ENCODE results near the gene NWD2.
"Not testable (repeated sequence)": the region's sequence is repeated elsewhere in the genome, so short reads cannot be mapped to it uniquely, and the experiment has no call there.

NWD2 gene, protein sequence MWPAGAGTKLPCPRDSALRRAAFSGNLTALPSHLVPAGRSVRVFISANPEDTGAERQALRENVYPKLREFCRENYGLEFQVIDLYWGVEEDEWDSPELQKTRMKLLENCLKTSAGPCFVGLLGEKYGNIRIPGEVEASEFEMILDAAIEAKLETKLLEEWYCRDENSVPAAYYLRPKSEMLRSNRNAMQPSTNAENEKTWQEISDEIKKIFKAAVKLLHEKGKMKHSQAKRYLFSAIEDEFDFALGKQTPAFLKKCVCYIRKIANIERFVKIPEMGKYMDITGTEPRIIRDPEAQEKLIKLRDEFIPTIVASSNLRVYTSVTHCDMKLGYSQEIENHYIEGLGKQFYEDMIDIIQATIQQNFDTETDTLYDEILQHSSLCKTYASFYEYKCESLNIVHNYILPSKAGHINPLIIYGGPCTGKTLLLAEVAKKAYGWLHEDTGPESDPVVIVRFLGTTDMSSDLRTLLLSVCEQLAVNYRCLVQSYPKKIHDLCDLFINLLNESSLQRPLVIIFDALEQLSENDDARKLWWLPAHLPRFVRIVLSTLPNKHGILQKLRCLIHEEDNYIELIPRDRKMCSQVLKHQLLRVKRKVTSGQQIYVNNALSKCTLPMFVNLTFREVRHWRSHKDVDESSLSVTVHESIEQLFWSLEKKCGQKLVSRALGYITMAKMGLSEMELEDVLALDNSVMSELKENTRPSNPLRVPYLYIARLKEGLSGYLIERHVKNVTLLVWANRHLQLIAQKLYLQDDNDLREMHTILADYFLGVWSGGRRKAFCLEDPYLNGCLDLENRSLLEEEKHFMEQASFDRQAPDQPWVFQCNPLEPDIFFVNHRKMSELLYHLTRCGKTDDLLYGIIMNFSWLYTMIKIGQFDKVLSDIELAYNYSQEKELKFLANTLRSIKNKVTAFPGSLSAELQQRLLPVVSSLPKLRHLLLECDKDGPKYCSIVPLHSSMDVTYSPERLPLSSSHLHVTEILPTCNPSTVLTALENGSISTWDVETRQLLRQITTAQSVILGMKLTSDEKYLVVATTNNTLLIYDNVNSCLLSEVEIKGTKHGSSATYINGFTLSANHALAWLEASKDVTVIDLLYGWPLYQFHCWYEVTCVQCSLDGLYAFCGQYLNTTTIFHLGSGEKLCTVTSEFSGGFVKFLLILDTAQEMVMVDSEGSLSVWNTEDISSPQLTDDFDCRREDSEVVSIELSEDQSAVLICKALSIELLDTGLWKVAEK (N-terminal part only)

DNA sequence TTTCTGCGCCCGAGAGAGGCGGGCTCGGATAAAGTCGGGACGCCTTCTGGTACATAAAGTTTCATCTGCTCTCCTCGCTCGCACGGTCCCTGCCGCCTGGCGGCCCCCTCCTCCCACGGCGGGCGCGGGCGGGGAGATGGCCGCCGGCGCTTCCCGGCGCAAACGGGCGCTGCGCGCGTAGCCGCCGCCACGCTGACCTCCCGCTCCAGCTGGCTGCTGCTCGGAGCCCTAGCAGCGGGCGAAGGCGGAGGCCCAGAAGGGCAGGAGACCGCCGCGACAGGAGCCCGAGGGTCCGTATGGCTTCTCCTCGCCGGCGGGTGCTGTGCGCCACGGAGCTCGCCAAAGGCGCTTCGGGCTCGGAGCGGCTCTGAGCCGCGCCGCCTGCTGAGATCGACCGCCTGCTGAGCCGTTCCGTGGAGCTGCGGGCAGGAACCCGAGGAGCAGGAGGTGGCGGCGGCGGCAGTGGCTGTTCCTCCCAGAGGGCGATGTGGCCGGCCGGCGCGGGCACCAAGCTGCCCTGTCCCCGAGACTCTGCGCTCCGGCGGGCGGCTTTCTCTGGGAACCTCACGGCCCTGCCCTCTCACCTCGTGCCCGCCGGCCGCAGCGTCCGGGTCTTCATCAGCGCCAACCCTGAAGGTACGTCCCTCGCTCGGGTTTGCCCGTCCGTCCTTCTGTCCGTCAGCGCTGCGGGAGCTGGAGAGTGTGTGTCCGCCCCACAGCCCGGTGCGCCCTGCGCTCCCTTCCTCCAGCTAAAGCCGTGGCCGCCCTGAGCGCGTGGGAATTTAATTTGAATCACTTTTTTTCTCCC, at the start of gene NWD2:
Gene NWD2, plus strand, starts transcription at position 161 of the 808 bp plus-strand sequence. Its CDS starts 325 bp downstream, at position 486.
- in situ Hi-C loops (cut with HindIII; ENCODE audit: low pct_ligation_motif_present, low pct_unique_long_range_greater_than_20kb, low sequenced_read_pairs), result no loop called here
- no peak for DNase-seq

DNA sequence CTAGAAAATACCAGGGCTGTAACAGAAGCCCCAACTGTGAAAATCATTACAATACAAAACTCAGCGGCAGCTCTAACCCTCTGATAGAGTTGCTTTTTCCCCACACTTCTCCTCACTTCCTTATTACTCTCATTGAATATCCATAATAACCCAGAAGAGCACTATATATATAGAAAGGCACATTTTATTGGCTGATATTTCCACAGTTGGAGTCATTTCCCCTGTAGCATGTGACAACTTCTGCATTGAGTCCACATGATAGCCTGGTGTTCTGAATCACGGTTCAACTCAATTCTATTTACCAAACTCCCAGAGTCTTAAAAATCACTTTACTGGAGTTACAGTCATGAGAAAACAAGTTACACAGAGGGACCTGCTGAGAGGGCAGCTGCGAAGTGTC, 46.6 kb upstream of the NWD2 start:
- in situ Hi-C loops (cut with HindIII; ENCODE audit: low pct_ligation_motif_present, low pct_unique_long_range_greater_than_20kb, low sequenced_read_pairs), result no loop called here
- no peak for DNase-seq

DNA sequence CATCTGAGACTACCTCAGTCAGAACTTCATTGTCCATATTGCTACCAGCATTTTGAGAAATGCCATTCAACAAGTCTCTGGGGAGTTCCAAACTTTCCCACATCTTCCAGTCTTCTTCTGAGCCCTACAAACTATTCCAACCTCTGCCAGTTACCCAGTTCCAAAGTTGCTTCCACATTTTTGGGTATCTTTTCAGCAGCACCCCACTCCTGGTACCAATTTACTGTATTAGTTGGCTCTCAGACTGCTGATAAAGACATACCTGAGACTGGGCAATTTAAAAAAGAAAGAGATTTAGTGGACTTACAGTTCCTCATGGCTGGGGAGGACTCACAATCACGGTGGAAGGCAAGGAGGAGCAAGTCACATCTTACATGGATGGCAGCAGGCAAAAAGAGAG, 39.8 kb upstream of the NWD2 start:
- DNase-seq; in situ Hi-C loops (cut with HindIII; ENCODE audit: low pct_ligation_motif_present, low pct_unique_long_range_greater_than_20kb, low sequenced_read_pairs): not testable (repeated sequence)

DNA sequence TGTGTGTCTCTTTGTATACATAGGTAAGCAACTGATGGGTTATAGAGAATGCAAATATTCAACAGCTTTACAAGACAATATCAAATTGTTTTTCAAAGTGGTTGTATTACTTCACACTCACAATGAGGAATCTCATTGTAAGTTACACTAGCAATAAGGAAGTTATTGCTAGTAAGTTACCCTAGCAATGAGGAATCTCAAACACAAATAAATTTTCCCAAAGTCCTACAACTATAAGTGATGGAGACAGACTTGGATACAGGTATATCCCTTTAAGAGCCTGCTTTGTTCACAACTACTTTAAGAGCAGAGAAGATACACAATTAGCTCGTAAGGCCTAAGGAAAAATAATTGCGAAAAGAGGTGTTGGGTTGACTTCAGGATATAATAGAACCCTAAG, 28.3 kb upstream of the NWD2 start:
- no peak for DNase-seq
- in situ Hi-C loops (cut with HindIII; ENCODE audit: low pct_ligation_motif_present, low pct_unique_long_range_greater_than_20kb, low sequenced_read_pairs), result no loop called here

DNA sequence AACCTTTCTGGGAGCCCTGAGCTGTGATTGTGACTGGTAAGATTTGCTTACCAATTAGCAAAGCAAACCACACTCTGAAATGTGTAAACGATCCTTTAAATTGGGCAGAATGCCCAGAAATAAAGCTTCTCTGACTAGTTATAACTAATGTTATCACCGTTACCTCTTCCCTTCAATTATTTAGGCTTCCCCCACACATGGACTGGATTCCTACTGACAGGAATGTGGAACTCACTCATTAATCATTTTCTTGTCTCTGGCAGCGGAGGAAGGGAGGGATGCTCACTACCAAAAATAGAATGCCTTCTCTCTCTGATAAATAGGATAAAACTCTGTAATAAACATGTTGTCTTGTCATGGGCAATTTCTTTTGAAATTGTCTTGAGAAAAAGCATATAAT, 25.3 kb upstream of the NWD2 start:
- DNase-seq, result no peak
- in situ Hi-C loops (cut with HindIII; ENCODE audit: low pct_ligation_motif_present, low pct_unique_long_range_greater_than_20kb, low sequenced_read_pairs), result no loop called here

DNA sequence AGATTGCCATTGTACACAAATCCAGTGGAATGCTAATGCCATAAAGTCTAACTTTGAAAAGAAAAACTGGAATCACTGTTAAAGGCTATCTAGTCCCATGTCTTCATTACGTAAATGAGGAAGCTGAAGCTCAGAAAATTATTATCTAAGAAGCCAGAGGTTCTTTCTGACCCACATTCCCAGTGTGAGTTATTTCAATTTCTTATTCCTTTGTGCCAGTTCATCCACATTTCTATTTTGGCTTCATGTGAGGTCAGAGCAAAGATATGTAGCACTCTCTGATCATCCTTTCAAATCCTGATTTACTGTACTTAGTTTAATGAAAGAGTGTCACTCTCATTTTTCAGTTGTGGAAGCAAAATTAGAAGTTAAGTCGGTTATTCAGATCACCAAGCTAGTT, 24.6 kb upstream of the NWD2 start:
- in situ Hi-C loops (cut with HindIII; ENCODE audit: low pct_ligation_motif_present, low pct_unique_long_range_greater_than_20kb, low sequenced_read_pairs), result no loop called here
- DNase-seq, result no peak

DNA sequence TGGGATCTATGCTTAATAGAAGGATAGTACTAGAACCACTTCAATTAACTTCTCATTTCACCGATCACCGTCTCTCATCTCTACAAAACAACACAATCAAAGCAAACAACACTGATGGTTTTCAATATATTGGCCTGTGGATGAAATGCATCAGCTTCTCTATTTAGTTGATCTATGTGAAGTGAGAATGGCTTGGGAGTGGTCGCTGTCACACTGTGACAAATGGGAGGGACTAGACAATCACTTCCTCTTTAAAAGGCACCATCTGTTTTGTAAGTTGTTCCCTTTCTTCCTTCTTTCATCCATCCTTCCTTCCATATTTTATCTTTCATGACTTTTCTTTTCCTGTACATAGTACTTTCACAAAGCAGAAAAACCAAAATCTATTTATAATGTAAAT, 23.9 kb upstream of the NWD2 start:
- no peak for DNase-seq
- in situ Hi-C loops (cut with HindIII; ENCODE audit: low pct_ligation_motif_present, low pct_unique_long_range_greater_than_20kb, low sequenced_read_pairs), result no loop called here

DNA sequence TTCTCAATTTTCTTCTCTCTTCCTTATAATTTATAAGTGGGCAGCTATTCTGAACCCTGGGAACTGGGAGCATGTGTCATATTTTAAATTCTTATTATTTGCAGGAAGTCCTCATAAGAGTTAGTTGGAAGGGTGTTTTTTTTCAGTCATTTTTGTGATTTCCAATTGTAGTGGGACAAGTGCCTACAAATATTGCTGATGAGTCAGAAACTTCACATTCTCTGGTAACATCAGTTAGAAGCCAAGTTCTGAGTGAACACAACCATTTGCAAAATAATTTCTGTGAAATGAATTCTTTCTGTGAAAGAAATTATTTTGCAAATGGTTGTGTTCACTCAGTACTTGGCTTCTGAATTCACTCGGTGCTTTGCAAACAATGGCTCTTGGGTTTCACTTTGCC, 20.8 kb upstream of the NWD2 start:
- in situ Hi-C loops (cut with HindIII; ENCODE audit: low pct_ligation_motif_present, low pct_unique_long_range_greater_than_20kb, low sequenced_read_pairs), result no loop called here
- DNase-seq, result no peak

DNA sequence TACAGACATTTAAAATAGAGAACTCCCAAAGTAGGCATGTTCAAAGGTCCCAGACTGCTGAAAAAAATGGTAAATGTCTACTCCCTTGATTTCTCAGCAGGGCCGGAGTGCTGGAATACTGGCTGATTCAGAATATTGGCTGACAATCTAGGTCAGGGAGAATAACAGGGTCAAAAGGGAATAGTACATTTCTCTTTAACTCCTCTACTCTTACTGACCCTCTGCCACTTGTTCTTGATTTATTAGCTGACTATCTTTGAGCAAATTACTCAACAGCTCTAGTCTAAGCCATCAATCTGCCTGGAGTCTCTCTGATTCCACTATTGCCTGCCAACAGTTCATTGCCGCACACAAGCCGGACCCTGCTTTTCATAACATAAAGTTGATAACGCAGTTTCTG, 19.7 kb upstream of the NWD2 start:
- no peak for DNase-seq
- in situ Hi-C loops (cut with HindIII; ENCODE audit: low pct_ligation_motif_present, low pct_unique_long_range_greater_than_20kb, low sequenced_read_pairs), result no loop called here

DNA sequence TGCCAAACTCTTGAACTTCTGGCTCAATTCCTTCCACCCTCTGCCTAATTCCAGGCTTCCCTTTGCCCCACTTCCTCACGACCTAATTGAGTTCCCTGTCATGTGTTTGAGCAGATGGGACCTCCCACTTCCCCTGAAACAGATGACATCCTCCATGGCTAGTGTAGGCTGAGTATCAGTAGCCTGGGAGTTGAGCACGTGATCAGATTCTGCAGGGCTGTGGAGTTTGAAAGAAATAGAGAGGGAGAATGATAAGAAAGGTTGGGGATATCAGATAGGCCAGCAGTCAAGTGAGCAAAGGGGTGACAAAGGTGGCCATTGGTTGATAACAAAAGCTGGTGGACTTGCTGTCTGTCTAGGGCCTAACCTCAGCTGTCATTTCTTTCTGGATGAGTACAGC, 18.8 kb upstream of the NWD2 start:
- DNase-seq, result no peak
- in situ Hi-C loops (cut with HindIII; ENCODE audit: low pct_ligation_motif_present, low pct_unique_long_range_greater_than_20kb, low sequenced_read_pairs), result no loop called here

DNA sequence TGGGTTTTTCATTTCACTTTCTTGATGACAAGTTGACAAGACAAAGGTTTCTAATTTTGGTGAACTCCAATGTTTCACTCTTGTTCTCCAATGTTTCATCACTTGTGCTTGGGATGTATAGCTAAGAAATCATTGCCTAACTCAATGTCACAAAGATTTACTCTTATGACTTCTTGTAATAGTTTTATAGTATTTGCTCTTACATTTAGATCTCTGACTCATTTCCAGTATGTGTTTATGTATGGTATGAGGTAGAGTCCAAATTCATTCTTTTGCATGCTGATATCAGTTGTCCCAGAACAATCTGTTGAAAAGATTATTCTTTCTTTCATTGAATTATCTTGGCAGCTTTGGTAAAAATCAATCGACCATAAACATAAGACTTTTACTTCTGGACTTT, 12.2 kb upstream of the NWD2 start:
- in situ Hi-C loops (cut with HindIII; ENCODE audit: low pct_ligation_motif_present, low pct_unique_long_range_greater_than_20kb, low sequenced_read_pairs), result no loop called here
- no peak for DNase-seq

DNA sequence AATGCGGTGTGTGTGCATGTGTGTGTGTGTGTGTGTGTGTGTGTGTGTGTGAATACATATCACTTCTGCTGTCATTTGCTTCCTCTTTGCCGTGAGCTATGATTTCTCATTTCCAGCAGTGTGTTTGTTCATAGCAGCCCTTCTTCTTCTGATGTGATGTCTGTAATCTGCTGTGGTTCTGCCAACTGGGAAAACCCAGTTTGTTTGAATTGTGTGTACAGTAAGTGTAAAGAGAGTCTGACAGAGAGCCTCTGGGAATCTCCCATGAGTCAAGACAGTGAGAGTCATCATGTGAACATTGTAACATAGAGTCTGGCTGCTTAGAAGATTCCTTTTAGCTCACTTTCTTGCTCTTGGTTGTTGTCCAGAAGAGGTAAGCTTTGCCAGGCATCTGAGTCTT, 8.4 kb upstream of the NWD2 start:
- DNase-seq, result no peak
- in situ Hi-C loops (cut with HindIII; ENCODE audit: low pct_ligation_motif_present, low pct_unique_long_range_greater_than_20kb, low sequenced_read_pairs), result no loop called here

DNA sequence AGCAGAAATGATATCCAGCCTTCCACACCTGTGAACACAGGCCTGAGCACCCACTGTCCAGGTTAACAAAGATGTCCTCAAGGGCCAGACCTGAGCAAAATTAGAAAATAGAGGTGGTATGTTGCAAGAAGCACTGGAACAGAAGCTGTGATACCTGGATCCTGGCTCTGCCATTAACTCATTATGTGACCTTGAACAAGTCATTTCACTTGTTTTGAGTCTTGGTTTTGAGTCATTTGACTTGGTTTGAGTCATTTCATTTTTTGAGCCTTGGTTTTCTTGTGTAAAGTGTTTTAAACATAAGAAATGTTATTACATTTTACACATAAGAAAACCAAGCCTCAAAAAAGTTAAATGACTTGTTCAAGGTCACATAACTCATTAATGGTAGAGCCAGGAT, 2.9 kb upstream of the NWD2 start:
- no peak for DNase-seq
- in situ Hi-C loops (cut with HindIII; ENCODE audit: low pct_ligation_motif_present, low pct_unique_long_range_greater_than_20kb, low sequenced_read_pairs), result no loop called here

DNA sequence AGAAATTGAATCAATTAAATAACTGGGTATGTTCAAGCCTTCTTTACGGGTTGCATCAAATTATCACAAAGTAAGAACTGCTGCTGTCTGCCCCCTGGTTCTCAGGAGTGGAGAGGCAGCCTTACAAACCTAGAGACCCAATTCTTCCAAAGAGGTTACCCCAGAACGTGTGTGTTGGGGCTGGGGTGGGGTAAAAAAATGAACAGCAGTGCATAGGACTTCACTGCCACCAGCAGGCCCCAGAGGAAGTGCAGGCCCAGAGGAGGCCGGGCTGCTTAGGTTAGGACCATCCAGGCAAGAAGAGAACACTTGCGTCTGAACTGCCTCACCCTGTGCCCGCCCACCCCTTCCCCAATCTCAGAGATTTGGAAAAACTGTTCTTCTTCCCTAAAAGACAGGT, 1.5 kb upstream of the NWD2 start:
- in situ Hi-C loops (cut with HindIII; ENCODE audit: low pct_ligation_motif_present, low pct_unique_long_range_greater_than_20kb, low sequenced_read_pairs), result no loop called here
- no peak for DNase-seq

DNA sequence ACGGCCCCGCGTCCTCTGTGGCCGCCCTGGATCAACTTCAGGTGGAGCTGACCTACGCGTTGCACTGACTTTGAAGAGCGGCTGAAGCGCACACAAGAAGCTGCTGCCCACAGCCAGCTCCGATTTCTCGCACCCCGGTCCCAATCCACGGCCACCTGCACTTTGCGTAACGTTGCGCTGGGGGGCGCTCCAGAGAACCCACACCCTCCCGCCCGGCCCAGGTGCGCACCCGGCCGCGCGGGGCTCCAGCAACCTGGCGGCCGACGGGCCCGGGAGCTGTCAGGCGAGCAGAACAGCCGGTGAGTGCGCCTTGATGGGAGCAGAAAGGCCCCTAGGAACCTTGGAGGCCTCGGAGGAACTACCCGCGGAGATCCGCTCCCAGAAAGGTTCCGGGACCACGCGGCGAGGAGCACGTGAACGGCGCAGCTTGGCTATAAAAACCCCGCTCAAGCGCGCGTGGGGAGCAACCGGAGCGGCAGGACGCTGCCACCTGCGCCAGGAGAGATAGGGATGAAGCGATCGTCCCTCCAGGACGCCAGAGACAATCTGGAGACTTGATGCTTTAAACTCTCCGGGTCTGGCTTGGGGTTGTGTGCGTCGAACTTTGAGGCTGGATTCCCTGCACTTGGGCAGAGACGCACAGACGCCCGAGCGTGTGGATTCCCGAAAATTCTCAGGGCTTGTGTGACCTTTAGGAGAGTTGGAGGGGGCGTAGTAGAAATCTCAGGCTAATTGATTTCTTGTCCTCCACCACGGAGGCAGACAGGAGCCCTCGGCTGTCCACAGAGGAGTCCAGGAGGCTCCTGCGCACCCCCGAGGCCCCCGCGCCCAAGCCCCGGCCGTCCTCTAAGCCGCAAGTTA, 591 bp upstream of the NWD2 start:
- DNase-seq, result no peak
- in situ Hi-C loops (cut with HindIII; ENCODE audit: low pct_ligation_motif_present, low pct_unique_long_range_greater_than_20kb, low sequenced_read_pairs), result no loop called here

DNA sequence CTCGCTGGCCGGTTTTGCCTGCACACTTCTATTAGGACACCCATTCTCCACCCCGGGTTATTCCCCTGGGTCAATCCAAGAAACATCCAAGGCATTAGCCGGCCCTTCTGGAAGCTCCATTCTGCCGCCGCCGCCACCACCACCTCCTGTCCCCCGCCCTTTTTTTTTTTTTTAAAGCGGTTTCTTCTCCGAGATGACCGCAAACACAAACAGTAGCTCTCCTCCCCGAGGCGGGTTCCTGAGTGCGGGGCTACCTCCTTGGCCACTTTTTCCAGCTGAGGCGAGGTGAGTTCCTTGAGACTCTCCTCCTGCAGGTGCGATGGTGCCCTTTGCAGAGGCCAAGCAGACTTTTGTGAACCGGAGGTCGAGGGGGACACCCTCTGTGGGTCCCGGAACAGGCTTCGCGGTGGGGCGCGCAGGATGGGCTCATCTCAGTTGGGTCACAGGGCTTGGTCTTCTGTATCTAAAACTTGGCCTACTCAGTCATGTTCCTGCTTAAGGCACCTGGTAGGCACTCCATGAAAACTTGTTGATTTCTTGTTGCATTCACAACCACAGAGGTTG, 930 bp downstream of the NWD2 start:
- no peak for DNase-seq
- in situ Hi-C loops (cut with HindIII; ENCODE audit: low pct_ligation_motif_present, low pct_unique_long_range_greater_than_20kb, low sequenced_read_pairs), result no loop called here

DNA sequence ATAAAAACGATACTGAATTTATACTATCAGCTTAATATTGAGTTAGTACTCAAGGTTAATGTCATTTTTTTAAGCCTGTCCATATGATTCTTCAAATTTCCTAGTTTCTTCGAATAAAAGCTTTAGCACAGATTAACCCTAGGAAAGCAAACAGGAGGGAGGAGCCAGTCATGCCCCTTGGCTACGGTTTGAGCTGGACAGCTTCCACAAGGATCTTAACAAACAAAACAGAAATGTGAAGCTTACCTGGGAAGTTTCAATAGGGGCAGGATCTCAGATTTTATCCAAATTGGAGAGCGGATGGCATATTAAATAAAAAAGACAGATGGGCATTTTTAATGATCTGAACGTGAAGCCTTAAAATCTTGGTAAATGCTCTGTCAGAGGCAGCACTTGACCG, 2.3 kb downstream of the NWD2 start:
- in situ Hi-C loops (cut with HindIII; ENCODE audit: low pct_ligation_motif_present, low pct_unique_long_range_greater_than_20kb, low sequenced_read_pairs), result no loop called here
- no peak for DNase-seq
